Measurements from ENCODE around the gene CSPG4.
"Not testable (repeated sequence)": the region's sequence is repeated elsewhere in the genome, so short reads cannot be mapped to it uniquely, and the experiment has no call there.

Gene CSPG4

DNA sequence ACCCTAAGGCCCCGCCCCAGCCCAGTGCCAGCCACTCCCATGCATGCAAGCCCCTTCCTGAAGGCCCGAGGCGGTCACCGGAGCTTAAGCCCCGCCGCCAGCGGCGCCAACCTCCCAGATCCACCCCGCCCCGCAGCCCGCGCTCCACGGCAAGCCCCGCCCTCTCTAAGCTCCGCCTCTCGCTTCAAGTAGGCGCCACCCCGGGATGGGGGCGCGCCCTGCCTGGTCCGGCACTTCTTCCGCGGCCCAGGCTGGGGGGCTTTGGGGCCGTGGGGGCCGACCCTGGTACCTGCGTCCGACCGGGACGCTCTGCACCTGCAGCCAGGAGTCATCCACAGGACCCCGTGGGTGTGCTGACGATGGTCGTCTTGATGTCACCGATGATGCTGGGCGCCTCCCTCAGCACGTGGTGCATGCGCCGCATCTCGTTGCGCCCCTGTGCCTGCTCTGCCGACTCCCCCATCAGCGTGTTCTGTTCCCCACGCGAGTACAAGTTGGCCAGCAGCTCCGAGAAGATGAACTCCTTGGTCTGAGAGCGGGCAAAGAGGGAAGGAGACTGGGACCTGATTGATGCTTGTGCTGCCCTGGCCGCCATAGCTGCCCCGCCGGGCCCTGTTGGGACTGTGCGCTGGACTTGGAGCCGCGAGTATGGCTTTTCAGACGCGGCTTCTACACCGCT, 26.1 kb upstream of the CSPG4 start:
- H3K36me3 ChIP-seq = no peaks in the 10 kb centered on the region
- no peak overlapping the region for H3K27ac ChIP-seq
- H3K4me2 ChIP-seq = peak overlapping the region; percentile 98
- peak overlapping the region; percentile 89 for H3K9ac ChIP-seq
- peak overlapping the region; percentile 94 for H3K4me3 ChIP-seq
- peaks cover 9% of the 10 kb centered on the region; the same call in 1 of the 2 replicates for H3K9me3 ChIP-seq
- peaks cover 12% of the 10 kb centered on the region; the same call in 1 of the 2 replicates for H4K20me1 ChIP-seq
- H3K27me3 ChIP-seq = no peaks in the 10 kb centered on the region
- H3K4me1 ChIP-seq = peaks cover 43% of the 10 kb centered on the region
- TF ChIP-seq Cebpa-rat (IDR thresholded peaks at IDR 0.05) = no peak

DNA sequence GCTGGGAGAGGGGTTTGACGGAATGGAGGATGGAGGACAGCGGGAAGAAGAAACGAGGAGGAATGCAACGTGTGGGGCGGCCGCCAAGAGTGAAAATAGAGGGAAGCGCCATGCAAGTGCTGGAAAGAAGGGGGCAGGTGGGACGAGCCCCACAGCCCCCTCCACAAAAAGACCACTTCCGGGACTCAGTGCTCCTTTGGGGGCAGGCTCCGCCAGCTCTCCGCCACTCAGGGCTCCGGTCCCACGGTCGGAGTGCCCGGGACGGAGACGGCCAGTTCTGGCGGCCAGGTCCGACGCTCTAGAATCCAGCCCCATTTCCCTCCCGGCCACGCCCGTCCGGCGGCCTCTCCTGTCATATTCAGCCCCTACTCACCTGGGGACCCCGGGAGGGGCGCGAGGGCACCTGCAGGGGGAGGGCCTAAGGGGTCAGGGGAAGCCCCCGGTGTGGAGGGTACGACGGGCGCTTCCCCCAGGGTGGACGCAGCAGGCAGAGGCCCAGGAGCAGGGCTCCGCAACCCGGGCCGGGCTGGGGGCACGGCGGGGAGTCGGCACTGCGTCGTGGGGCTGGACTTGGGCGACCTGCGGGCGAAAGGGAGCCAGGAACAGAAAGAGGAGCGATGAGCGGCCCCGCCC, 25.5 kb upstream of the CSPG4 start:
- TF ChIP-seq Cebpa-rat (IDR thresholded peaks at IDR 0.05) = no peak
- Histone ChIP-seq H3K9ac (peak overlapping the region; percentile 89), H3K27ac (peak overlapping the region; percentile 85), H3K27me3 (no peaks in the 10 kb centered on the region), H3K4me2 (peak overlapping the region; percentile 98), H3K9me3 (peaks cover 9% of the 10 kb centered on the region; the same call in 1 of the 2 replicates), H3K36me3 (no peaks in the 10 kb centered on the region), H3K4me1 (peaks cover 50% of the 10 kb centered on the region), H4K20me1 (peaks cover 12% of the 10 kb centered on the region; the same call in 1 of the 2 replicates), H3K4me3 (peak overlapping the region; percentile 94)

- Histone ChIP-seq H3K4me1 (peaks cover 57% of the 10 kb centered on the region), H3K27ac (peak overlapping the region; percentile 85), H3K4me2 (peak overlapping the region; percentile 98), H3K9ac (peak overlapping the region; percentile 89), H4K20me1 (peaks cover 12% of the 10 kb centered on the region; the same call in 1 of the 2 replicates), H3K4me3 (peak overlapping the region; percentile 94)
- H3K9me3 ChIP-seq, H3K27me3 ChIP-seq, H3K36me3 ChIP-seq: not testable (repeated sequence)
These were observed 24.7 kb upstream of the CSPG4 start for GRCh38 chr15:75737116-75738013.

DNA sequence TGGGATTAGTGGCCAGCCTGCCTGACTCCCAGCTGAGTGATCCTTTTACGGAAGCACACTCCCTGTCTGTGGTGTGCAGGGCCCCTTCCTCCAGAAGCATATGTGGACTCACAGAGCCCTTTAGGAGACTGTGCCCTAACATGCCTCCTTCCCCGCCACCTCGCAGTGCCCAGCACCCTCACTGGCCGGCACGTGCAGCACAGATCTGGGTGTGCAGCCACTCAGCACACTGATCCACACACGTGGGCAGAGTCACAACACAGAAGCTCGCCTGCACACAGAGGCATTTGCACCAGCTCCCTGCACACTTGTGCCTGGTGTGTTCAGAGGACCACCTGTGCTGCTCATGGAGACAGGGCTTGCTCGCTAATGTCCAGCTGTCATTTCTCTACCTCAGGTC, 23.6 kb upstream of the CSPG4 start:
- H3K4me1 ChIP-seq = peaks cover 68% of the 10 kb centered on the region
- H3K4me3 ChIP-seq = no peak overlapping the region
- H3K27ac ChIP-seq = peak overlapping the region; percentile 41
- H3K9ac ChIP-seq = no peak overlapping the region
- no peaks in the 10 kb centered on the region for H3K9me3 ChIP-seq
- no peak for TF ChIP-seq Cebpa-rat (IDR thresholded peaks at IDR 0.05)
- H3K36me3 ChIP-seq = no peaks in the 10 kb centered on the region
- peaks cover 12% of the 10 kb centered on the region; the same call in 1 of the 2 replicates for H4K20me1 ChIP-seq
- H3K27me3 ChIP-seq = no peaks in the 10 kb centered on the region
- H3K4me2 ChIP-seq = peak overlapping the region; percentile 91

GRCh38 chr15:75734861-75735760, 22.5 kb upstream of the CSPG4 start:
- not testable (repeated sequence) for H3K9me3 ChIP-seq, H3K27me3 ChIP-seq, H3K36me3 ChIP-seq
- H4K20me1 ChIP-seq = peaks cover 12% of the 10 kb centered on the region; the same call in 1 of the 2 replicates
- peak overlapping the region; percentile 69 for H3K27ac ChIP-seq
- peak overlapping the region; percentile 31; the same call in 1 of the 2 replicates for H3K4me3 ChIP-seq
- H3K9ac ChIP-seq = peak overlapping the region; percentile 68; the same call in 1 of the 2 replicates
- H3K4me1 ChIP-seq = peaks cover 71% of the 10 kb centered on the region
- H3K4me2 ChIP-seq = peak overlapping the region; percentile 91

DNA sequence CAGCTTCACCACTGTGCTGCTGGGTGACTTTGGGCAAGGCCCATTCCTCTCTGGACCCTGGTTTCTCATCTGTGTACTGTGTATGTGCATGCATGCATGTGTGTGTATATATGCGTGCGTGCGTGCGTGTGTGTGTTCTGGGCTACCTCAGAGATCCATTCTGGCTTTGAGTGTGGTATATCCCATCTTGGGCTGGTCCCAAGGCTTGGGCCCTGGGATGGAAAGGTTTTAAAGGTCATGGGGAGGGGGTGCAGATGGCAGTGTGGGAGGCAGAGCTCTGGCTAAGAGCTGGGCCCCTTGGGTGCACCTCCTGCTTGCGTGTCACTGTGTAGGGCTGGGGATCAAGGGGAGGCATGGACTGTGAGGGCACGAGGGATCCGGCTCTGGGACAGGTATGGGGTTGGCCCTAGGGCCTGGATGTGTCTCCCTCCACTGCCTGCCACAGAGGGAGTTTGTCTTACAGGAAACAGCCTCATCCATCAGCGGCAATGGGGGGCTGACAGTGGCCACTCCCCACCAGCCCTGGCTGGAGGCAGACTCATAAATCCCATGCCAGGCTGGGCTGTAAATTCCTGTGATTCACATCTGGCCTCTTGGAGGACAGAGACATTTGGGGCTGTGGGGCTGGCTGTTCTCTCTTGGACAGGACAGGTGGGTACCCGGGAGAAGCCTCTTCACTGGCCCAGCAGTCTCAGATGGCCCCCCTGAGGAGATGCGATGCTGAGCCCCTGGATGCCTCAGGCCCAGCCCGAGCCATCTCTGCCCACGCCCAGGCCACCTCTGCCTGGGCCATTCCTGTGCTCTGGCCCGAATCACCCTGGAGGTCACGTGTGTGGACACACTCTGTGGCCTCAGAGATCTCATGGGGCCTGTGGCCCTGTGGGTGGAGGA, 21.4 kb upstream of the CSPG4 start:
- Histone ChIP-seq H3K9me3 (no peaks in the 10 kb centered on the region), H3K4me1 (peaks cover 68% of the 10 kb centered on the region), H3K27me3 (no peaks in the 10 kb centered on the region), H3K27ac (peak overlapping the region; percentile 28), H3K9ac (no peak overlapping the region), H3K4me2 (peak overlapping the region; percentile 91), H3K4me3 (no peak overlapping the region), H4K20me1 (peaks cover 12% of the 10 kb centered on the region; the same call in 1 of the 2 replicates), H3K36me3 (no peaks in the 10 kb centered on the region)
- TF ChIP-seq Cebpa-rat (IDR thresholded peaks at IDR 0.05) = no peak

DNA sequence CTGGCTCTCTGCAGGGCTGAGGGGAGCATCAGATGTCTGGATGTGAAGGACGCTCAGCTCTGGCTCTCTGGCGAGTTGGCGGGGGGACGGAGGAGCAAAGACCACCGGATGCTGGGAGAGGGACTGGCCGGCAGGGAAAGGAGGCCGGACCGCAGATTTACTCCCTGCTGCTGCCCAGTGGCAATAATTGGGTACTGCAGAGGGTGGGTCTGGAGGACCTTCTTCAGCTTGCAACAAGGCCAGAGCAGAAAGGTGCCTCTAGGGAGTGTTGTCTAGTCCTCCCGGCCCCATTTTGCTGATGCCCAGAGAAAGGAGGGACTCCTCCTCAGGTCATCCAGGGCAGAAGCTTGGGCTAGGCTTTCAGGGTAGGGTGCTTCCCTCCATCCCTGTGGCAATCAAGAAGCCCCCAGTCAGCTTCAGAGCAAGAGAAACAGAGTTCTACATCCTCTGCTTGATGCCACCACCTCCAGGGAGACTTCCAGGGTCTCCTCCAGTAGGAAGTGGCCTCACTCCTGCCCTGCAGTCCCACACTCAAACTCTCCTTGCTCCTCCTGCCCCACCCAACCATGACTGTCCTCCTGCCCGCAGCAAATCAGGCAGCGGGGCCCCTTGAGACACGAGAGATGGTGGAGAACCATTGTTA, 20.3 kb upstream of the CSPG4 start:
- H4K20me1 ChIP-seq = peaks cover 12% of the 10 kb centered on the region; the same call in 1 of the 2 replicates
- H3K4me2 ChIP-seq = peak overlapping the region; percentile 91
- TF ChIP-seq Cebpa-rat (IDR thresholded peaks at IDR 0.05) = no peak
- no peak overlapping the region for H3K4me3 ChIP-seq
- no peaks in the 10 kb centered on the region for H3K9me3 ChIP-seq
- no peaks in the 10 kb centered on the region for H3K36me3 ChIP-seq
- H3K27ac ChIP-seq = 0 out of 2 replicates have a peak overlapping the region, but pooled peaks have one; percentile 53
- no peaks in the 10 kb centered on the region for H3K27me3 ChIP-seq
- H3K4me1 ChIP-seq = peaks cover 65% of the 10 kb centered on the region
- no peak overlapping the region for H3K9ac ChIP-seq
